IPS-18c (cell line): Measurements from ENCODE around the gene PRMT7.

Experiments
- H3K4me3 ChIP-seq: 2 replicates; pipeline ENCODE4 v1.7.0; 2013; ENCODE audit warnings: low read depth, mild to moderate bottlenecking, low read length, moderate library complexity; ENCODE audit not compliant: insufficient read depth
- H3K9me3 ChIP-seq: one replicate; pipeline ENCODE4 v1.6.1; 2013; ENCODE audit warnings: mild to moderate bottlenecking, low read length, moderate library complexity; ENCODE audit not compliant: control insufficient read depth, insufficient read depth

The PRMT7 gene

GRCh38 chr16:68310774-68311511 lies at the start of gene PRMT7, which contains the start of gene SLC7A6OS:
TSS of gene PRMT7 (plus strand) at chr16:68311019. CDS start at chr16:68315980, 4,961 bp downstream.
TSS of gene SLC7A6OS (minus strand) at chr16:68310946. CDS start at chr16:68310926, 20 bp downstream.
- Histone ChIP-seq H3K9me3 (no peaks in the 10 kb centered on the region), H3K4me3 (peak within 1 kb of the TSS; percentile 92)

DNA sequence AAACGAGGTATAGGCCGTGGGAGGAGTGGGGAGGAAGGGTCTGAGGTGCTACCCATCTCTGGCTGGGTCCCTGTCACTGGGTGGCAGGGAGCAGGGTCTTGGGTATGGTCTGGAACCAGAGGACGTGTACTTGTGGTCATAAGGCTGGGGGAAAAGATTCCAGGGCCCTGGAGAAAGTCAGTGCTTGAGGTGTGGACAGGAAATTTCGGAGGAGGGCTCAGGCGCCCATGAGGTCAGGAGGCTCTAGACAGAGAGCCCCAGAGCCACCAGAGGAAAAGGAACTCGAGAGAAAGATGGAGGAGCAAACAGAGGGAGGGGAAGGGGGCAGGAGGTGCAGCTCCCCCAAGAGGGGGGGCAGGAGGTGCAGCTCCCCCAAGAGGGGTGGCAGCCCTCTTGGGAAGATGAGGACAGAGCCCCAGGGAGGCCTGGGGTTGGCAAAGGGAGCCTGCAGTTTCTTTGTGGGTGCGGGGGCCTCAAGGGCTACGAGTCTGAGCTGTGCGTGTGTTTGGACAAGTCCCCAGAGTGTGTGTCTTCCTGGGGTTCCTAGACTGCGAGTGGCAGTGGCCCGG lies 47.2 kb upstream of the PRMT7 start:
- peak overlapping the region; percentile 87 for H3K4me3 ChIP-seq

DNA sequence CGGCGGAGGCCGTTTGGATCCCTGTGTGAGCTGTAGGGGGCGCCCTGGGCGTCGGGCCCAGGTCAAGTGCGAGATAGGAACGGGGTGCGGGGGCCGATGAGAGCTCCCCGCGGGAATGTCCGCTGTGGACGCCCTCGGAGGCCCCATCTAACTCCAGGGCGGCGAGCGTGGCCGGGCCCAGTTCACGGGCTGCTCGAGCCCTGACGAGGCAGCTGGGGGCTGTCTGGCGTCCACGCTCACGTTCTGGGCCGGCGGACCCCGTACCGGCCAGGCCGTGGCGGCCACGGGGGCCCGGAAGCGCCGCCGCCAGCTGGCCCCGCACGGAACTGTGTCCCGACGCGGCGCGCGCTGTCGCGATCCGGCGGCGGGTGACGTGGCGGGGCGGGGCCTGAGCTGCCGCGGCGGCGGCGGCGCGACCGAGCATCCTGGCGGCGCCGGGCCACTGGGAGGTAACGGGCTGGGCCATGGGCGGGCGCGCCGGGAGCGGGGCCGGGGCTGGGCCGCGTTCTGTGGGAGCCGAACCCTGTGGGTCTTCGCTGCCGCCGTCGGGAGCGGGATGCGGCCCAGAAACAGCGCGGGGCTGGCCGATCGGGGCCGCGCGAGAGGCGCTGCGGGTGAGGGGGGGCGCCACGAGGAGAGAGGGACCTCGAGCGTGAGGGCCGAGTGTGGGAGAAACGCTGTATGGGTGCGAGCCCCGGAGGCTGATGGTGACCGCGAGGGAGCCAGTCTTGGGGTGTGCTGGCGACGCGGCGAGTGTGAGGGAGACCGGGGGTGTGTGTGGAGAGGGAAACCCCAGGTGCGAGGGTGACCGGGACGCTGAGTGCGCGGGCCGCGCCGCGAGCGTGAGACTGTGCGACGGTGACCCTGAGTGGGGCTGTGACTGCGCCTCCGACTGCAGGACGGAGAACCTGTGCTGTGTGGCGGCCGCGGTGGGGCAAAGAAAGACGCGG lies 46.4 kb upstream of the PRMT7 start, which contains the start of gene SLC7A6:
SLC7A6 (plus strand) TSS at position 399 of the 950 bp plus-strand sequence. CDS start 10,201 bp downstream, outside the sequence.
- peak within 1 kb of the TSS; percentile 87 for H3K4me3 ChIP-seq
- H3K9me3 ChIP-seq = peaks cover 2% of the 10 kb centered on the region

More for the DNA sequence above, 47.2 kb upstream of the PRMT7 start:
- peaks cover 2% of the 10 kb centered on the region for H3K9me3 ChIP-seq

- peaks cover 1% of the 10 kb centered on the region for H3K9me3 ChIP-seq
- H3K4me3 ChIP-seq = peak overlapping the region; percentile 87
Observed at GRCh38 chr16:68265078-68265920, 45.5 kb upstream of the PRMT7 start.

DNA sequence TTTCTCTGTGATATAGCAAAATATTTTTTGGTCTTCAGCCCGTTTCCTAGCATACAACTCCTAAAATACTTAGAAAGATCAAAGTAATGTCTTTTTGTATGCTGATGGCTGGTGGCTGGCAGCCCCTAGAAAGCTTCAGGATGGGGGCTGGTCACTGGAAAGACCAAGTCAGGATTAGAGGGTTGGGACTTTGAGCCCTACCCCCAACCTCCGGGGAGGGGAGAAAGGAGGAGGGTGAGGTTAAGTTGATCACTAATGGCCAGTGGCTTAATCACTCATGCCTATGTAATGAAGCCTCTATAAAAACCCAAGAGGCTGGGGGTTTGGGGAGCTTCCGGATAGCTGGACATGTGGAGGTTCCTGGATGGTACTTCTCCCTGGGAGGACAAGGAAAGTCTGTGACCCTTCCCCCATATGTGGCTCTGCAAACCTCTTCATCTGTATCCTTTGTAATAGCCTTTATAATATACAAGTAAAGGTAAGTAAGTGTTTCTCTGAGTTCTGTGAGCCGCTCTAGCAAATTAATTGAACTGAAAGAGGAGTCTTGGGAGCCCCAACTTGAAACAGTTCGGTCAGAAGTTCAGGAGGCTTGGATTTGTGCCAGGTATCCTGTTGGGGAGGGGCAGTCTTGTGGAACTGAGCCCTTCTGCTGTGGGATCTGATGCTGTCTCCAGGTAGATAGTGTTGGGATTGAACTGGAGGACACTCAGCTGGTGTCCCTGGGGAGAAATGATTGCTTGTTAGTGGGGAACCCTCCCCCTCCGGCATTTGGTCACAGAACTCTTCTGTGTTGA lies 43.0 kb upstream of the PRMT7 start:
- Histone ChIP-seq H3K4me3 (peak overlapping the region; percentile 28; the same call in 1 of the 2 replicates), H3K9me3 (peaks cover 3% of the 10 kb centered on the region)

DNA sequence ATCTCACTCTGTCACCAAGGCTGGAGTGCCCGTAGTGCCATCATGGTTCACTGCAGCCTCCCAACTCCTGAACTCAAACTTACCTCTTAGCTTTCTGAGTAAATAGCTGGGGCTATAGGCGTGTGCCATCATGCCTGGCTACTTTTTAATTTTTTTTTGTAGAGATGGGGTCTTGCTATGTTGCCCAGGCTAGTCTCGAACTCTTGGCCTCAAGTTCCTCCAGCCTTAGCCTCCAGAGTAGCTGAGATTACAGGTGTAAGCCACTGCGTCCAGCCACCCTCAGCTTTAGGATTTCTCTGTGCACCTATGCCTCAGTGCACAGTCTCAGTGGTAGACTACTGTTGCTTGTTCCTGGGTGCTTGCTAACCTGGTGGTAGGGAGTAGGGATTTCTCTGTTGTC lies 41.0 kb upstream of the PRMT7 start:
- Histone ChIP-seq H3K9me3 (peaks cover 3% of the 10 kb centered on the region), H3K4me3 (no peak overlapping the region)

DNA sequence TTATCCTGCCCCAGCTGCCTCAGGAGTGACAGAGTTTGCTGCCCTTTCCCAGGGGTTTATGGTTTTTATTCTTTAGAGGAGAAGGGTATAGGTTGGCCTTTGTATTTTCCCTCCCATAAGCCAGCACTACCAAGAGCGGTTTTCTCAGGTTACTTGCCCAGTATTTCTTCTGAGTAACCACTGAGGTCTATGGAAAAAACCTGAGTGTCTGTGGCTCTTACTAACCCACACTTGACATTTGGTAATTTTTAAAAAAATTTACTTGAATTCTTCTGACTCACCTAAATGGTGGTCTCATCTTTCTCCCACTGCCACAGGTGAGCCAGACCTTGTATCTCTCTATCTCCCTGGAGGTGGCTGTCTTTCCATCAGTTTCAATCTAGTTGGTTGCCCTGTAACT lies 40.5 kb upstream of the PRMT7 start:
- Histone ChIP-seq H3K4me3 (no peak overlapping the region), H3K9me3 (peaks cover 3% of the 10 kb centered on the region)

- Histone ChIP-seq H3K9me3 (peaks cover 3% of the 10 kb centered on the region), H3K4me3 (no peak overlapping the region)
Observed at GRCh38 chr16:68272507-68273209, 38.2 kb upstream of the PRMT7 start.

- peaks cover 3% of the 10 kb centered on the region for H3K9me3 ChIP-seq
- no peak overlapping the region for H3K4me3 ChIP-seq
Observed at GRCh38 chr16:68273459-68273858, 37.4 kb upstream of the PRMT7 start.

GRCh38 chr16:68273896-68274295 lies 36.9 kb upstream of the PRMT7 start:
- H3K9me3 ChIP-seq = peaks cover 3% of the 10 kb centered on the region
- H3K4me3 ChIP-seq = no peak overlapping the region

DNA sequence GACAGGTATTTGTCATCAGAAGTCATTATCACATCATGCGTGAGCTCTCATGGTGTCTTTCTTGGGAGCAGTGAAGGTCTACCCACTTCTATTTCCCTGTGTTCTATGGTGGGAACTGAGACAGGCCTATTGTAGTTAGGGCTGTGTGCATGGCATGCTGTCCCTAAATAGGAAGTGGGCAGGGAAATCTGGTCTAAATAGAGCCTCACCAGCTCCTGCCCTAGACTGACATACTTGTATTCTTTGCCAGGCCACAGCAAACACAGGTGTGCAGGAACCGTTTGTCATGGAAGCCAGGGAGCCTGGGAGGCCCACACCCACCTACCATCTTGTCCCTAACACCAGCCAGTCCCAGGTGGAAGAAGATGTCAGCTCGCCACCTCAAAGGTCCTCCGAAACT lies 36.4 kb upstream of the PRMT7 start:
- H3K9me3 ChIP-seq = peaks cover 3% of the 10 kb centered on the region
- H3K4me3 ChIP-seq = no peak overlapping the region

GRCh38 chr16:68275611-68276191 lies 35.1 kb upstream of the PRMT7 start:
- Histone ChIP-seq H3K9me3 (peaks cover 3% of the 10 kb centered on the region), H3K4me3 (no peak overlapping the region)

GRCh38 chr16:68276223-68276622 lies 34.6 kb upstream of the PRMT7 start:
- no peak overlapping the region for H3K4me3 ChIP-seq

DNA sequence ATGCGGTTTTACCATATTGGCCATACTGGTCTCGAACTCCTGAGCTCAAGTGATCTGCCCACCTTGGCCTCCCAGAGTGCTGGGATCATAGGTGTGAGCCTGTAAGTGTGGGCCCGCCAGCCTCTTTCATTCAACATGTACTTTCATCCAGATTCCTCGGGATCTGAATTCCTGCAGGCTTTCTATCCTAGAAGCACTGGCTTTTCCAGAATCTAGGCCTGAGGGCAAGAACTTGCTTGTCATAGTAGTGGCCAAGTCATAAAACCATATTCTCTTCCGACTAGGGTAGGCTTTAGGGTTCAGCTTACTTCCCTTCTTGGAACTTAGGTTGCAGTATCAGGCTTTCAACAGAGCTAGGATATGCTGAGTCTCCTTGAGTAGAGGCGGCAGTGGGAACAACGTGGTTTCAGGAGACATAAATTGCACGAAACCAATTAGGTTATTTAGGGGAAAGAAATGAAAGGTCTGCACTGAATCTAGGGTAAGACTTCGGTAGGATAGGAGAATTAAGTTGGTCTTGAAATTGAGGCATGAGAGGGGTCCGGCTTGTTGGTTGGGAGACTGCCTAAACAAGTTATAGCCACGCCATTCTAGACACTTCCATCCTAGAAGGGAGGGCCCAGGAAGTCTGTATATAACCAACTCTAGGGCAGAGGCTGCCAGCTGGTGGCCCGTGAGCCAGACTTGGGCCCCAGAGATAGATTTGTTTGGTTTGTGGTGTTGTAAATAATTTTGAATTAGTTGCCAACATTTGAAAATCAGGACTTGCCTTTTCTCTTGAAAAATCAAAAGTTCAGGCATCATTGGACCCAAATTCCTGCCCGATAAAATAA lies 30.9 kb upstream of the PRMT7 start:
- Histone ChIP-seq H3K9me3 (no peaks in the 10 kb centered on the region), H3K4me3 (no peak overlapping the region)

More at GRCh38 chr16:68276223-68276622, 34.6 kb upstream of the PRMT7 start:
- H3K9me3 ChIP-seq = no peaks in the 10 kb centered on the region
